Heart right ventricle (tissue), 16 donors: ENCODE measurements around the gene ATP11A. TPM values are rescaled to one million over a fixed set of nuclear protein-coding genes. Genes with fewer than 3 reads are reported as not detected.
"Not testable (repeated sequence)": the region's sequence is repeated elsewhere in the genome, so short reads cannot be mapped to it uniquely, and the experiment has no call there.

Source experiments
- ATAC-seq, 8 donors: fragments of 200-7000 bp; cut with Tn5 transposase; one replicate each; pipeline ENCODE4 v1.9.1; 2020; ENCODE audit warnings: mild to moderate bottlenecking in 8 of 8, moderate library complexity in 8 of 8, moderate number of reproducible peaks in 1 of 8
- DNase-seq, 2 donors: peaks; one replicate each; pipeline ENCODE4 v3.0.0-alpha.2; 2020
- H3K27ac ChIP-seq, 10 donors: fragments of 200-600 bp; sonication (generic) in 2 of 10; one replicate each; pipeline versions ENCODE4 v1.5.0 to v1.8.0; 2020 to 2022; ENCODE audit warnings: mild to moderate bottlenecking in 3 of 10
- H3K27me3 ChIP-seq, 7 donors: fragments of 200-600 bp; one replicate each; pipeline ENCODE4 v1.8.0; 2021 to 2022; ENCODE audit warnings: mild to moderate bottlenecking in 2 of 7
- H3K36me3 ChIP-seq, 9 donors: fragments of 200-600 bp; sonication (generic) in 1 of 9; one replicate each; pipeline versions ENCODE4 v1.5.0 to v1.8.0; 2020 to 2022; ENCODE audit warnings: mild to moderate bottlenecking in 2 of 9
- H3K4me1 ChIP-seq, 9 donors: fragments of 200-600 bp; sonication (generic) in 1 of 9; one replicate each; pipeline versions ENCODE4 v1.5.0 to v1.8.0; 2020 to 2022; ENCODE audit warnings: mild to moderate bottlenecking in 4 of 9
- H3K4me3 ChIP-seq, 10 donors: fragments of 200-600 bp; sonication (generic) in 2 of 10; one replicate each; pipeline versions ENCODE4 v1.5.0 to v1.8.0; 2020 to 2022; ENCODE audit warnings: mild to moderate bottlenecking in 7 of 10, moderate library complexity in 2 of 10
- H3K9me3 ChIP-seq, 11 donors: fragments of 200-600 bp in 10 of 11; sonication (generic) in 2 of 11; one replicate each; pipeline versions ENCODE4 v1.5.0 to v1.8.0; 2013 to 2022; ENCODE audit warnings: mild to moderate bottlenecking in 2 of 11, control low read depth in 1 of 11, moderate library complexity in 1 of 11
- WGBS, 2 donors: extraction: QIAGEN DNeasy Blood & Tissue Kit; methylation state at CpG; one replicate each; pipeline ENCODE4 v1.1.7; 2013; ENCODE audit warnings: inconsistent platforms in 1 of 2; 5-methylcytosine and 5-hydroxymethylcytosine counted together
- intact Hi-C, 10 donors: fragments of 100-400 bp; cut with DNase I; formaldehyde crosslinking; loops; one replicate each; pipeline versions ENCODE4 v1.11.1 to v1.14.2; 2022
- polyA plus RNA-seq, 2 donors: library from polyadenylated mRNA; stranded (reverse); fragments of 200-250 nt; gene quantifications; one replicate each; pipeline ENCODE4 v1.2.3, GENCODE V29; 2013
- total RNA-seq, 10 donors: library from RNA; stranded (reverse); fragmentation: NEBNext Ultra II Directional in 3 of 10; extraction: Animal tissue kit (Norgen Biotek cat#: 25700) in 3 of 10; gene quantifications; one replicate each; pipeline versions ENCODE4 v1.2.1 to v1.2.4, GENCODE V29; 2021 to 2023
- TF ChIP-seq, protein P1 (sequence below), 9 donors: fragments of 200-600 bp; sonication (generic) in 2 of 9; IDR thresholded peaks; one replicate each; pipeline versions ENCODE4 v1.5.0 to v1.8.0; 2021 to 2022; ENCODE audit warnings: antibody characterized with exemption in 9 of 9, mild to moderate bottlenecking in 5 of 9, moderate library complexity in 1 of 9
- donor health status: Arrhythmogenic right ventricular cardiomyopathy.
- donor health status: ischemic (EF 13 %, LVEDD 7.1; RV severe dilation, severe dysfunction).
- donor health status: healthy with polysubstance abuse.
- donor health status: DM: no; HTN: yes; CAD: no.
- donor health status: DM: no; HTN: no; CAD: no.
- donor health status: ischemic (EF 25% LVEDD 6.9; RV normal size, moderate dysfunction).
- donor health status: ischemic (EF 25% LVEDD 5.7; RV mildly dilated, moderate dysfunction).
- donor health status: healthy.
- donor health status: DM: yes; HTN: yes; CAD: no.
- donor health status: Ischemic cardiomyopathy.
- donor health status: ischemic (EF 35%, LVEDD 5.7; RV mildly dilated, moderate dysfunction).
- donor health status: nonischemic (EF 11% LVEDD 7.7; RV severe dilation, severe dysfunction).
- donor health status: DM: yes; HTN: yes; CAD: no.
- donor health status: PGD.
- donor health status: ischemic (EF 29% LVEDD 5.4; RV normal size, mild dysfunction).
- donor health status: nonischemic (EF 23%, LVEDD 6.1; RV moderate dilation, normal function).

ATP11A gene
- total and polyA plus RNA-seq, 12 donors: 20.0 to 164 (median 107) TPM

GRCh38 chr13:112674412-112675365, 15.1 kb upstream of the ATP11A start:
- Histone ChIP-seq H3K27me3 (peaks cover 0 to 5% (median 0%) of the 10 kb centered on the region in 7 donors), H3K9me3 (no peaks in the 10 kb centered on the region), H3K4me1 (peaks cover 0 to 4% (median 0%) of the 10 kb centered on the region in 9 donors), H3K27ac (no peak overlapping the region), H3K4me3 (no peak overlapping the region), H3K36me3 (no peaks in the 10 kb centered on the region)
- TF ChIP-seq, protein P1, sequence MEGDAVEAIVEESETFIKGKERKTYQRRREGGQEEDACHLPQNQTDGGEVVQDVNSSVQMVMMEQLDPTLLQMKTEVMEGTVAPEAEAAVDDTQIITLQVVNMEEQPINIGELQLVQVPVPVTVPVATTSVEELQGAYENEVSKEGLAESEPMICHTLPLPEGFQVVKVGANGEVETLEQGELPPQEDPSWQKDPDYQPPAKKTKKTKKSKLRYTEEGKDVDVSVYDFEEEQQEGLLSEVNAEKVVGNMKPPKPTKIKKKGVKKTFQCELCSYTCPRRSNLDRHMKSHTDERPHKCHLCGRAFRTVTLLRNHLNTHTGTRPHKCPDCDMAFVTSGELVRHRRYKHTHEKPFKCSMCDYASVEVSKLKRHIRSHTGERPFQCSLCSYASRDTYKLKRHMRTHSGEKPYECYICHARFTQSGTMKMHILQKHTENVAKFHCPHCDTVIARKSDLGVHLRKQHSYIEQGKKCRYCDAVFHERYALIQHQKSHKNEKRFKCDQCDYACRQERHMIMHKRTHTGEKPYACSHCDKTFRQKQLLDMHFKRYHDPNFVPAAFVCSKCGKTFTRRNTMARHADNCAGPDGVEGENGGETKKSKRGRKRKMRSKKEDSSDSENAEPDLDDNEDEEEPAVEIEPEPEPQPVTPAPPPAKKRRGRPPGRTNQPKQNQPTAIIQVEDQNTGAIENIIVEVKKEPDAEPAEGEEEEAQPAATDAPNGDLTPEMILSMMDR (IDR thresholded peaks at IDR 0.05): no peak
- WGBS, 2 donors: 66 to 69% methylated on average over 15 of the region's 15 CpGs
- no peak for DNase-seq
- ATAC-seq: peak in 3 of 8 donors; percentile 39 to 64 (median 62)
- intact Hi-C loops: no loop called here

DNA sequence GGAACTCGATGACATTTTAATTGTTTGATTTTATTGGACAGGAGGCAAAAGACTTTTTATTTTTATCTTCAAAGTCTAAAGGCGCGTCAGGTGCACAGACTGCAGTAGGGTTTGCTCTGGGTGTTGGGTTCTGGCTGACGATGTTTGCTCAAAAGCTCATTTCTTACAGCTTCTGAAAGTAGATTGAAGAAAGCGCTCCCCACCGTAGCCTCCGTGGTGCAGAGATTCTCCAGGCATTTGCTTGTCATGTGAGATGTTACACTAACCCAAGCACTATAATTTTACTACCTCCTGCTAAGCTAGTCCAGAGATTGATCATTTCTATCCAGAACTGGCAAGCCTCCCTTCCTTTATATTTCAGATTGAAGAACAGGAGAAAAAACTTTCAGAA, 14.5 kb upstream of the ATP11A start:
- no peak for DNase-seq
- Histone ChIP-seq H3K27ac (no peak overlapping the region), H3K27me3 (peaks cover 0 to 5% (median 0%) of the 10 kb centered on the region in 7 donors), H3K4me1 (peaks cover 0 to 4% (median 0%) of the 10 kb centered on the region in 9 donors), H3K4me3 (no peak overlapping the region), H3K9me3 (no peaks in the 10 kb centered on the region), H3K36me3 (no peaks in the 10 kb centered on the region)
- intact Hi-C loops: no loop called here
- no peak for ATAC-seq
- 90 to 92% methylated on average over 7 of the region's 7 CpGs for WGBS, 2 donors
- TF ChIP-seq, protein P1 (IDR thresholded peaks at IDR 0.05): no peak

DNA sequence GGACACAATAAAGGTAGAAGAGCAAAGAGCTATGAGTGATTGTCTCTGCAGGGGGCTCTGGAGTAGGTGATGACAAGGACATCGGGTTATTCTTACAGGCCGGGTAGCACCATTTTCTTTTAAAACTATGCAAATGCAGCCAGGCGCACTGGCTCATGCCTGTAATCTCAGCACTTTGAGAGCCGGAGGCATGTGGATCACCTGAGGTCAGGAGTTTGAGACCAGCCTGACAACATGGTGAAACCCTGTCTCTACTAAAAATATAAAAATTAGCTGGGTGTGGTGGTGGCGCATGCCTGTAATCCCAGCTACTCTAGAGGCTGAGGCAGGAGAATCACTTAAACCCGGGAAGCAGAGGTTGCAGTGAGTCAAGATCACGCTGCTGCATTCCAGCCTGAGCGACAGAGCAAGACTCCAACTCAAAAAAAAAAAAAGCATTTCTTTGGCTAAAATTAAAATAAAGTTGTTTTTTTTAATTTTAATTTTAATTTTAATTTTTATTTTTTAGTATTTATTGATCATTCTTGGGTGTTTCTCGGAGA, 12.3 kb upstream of the ATP11A start:
- H3K4me3 ChIP-seq, intact Hi-C loops, H3K27me3 ChIP-seq, ATAC-seq, DNase-seq, H3K4me1 ChIP-seq, H3K36me3 ChIP-seq, H3K9me3 ChIP-seq, H3K27ac ChIP-seq: not testable (repeated sequence)
- 89% methylated on average over 9 of the region's 9 CpGs for WGBS, 2 donors

DNA sequence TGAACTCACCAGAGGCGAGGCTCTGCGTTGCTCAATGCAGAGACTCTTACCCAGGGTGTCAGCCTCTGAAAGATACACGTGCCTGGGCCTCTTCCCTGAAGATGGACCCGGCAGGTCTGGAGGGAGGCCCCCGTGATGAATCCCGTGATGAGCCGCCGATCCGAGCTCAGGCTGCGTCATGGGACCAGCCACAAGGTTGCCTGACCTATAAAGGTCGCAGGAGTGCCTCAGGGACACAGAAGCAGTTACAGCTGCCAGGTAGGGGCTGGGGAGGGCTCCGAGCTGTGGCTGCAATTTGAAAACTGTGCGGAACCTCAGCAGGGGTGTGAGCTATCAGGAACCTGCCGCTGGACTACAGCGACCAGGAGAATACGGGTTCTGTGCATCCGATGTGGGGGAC, 10.5 kb upstream of the ATP11A start:
- intact Hi-C loops: no loop called here
- Histone ChIP-seq H3K4me1 (peaks cover 0 to 4% (median 0%) of the 10 kb centered on the region in 9 donors), H3K27me3 (no peaks in the 10 kb centered on the region), H3K27ac (no peak overlapping the region), H3K36me3 (no peaks in the 10 kb centered on the region), H3K4me3 (no peak overlapping the region), H3K9me3 (no peaks in the 10 kb centered on the region)
- TF ChIP-seq, protein P1 (IDR thresholded peaks at IDR 0.05): no peak
- 94 to 95% methylated on average over 17 of the region's 17 CpGs for WGBS, 2 donors
- ATAC-seq (no peak), DNase-seq (no peak)
